Colonic mucosa (tissue), 4 donors: ENCODE measurements around the gene NLN. TPM values are rescaled to one million over a fixed set of nuclear protein-coding genes. Genes with fewer than 3 reads are reported as not detected.

ENCODE experiments used
- DNase-seq: peaks from one replicate; pipeline ENCODE4 v3.0.0-alpha.2; 2020
- H3K27ac ChIP-seq: fragments of 200-600 bp; one replicate; pipeline ENCODE4 v1.8.0; 2021
- H3K27me3 ChIP-seq: fragments of 200-600 bp; one replicate; pipeline ENCODE4 v1.8.0; 2021
- H3K36me3 ChIP-seq: fragments of 200-600 bp; one replicate; pipeline ENCODE4 v1.8.0; 2021
- H3K4me1 ChIP-seq: fragments of 200-600 bp; one replicate; pipeline ENCODE4 v1.8.0; 2021; ENCODE audit warnings: mild to moderate bottlenecking
- H3K4me3 ChIP-seq: fragments of 200-600 bp; one replicate; pipeline ENCODE4 v1.8.0; 2021
- H3K9ac ChIP-seq, 2 donors: one replicate each; pipeline ENCODE4 v1.7.0; 2013; ENCODE audit warnings: control low read depth in 2 of 2, low read depth in 2 of 2, low read length in 2 of 2
- H3K9me3 ChIP-seq: fragments of 200-600 bp; one replicate; pipeline ENCODE4 v1.8.0; 2021
- intact Hi-C: fragments of 100-400 bp; cut with DNase I; formaldehyde crosslinking; loops from one replicate; pipeline ENCODE4 v1.14.1; 2022
- total RNA-seq, 2 donors: library from RNA; stranded (reverse); fragmentation: NEBNext Ultra II Directional in 1 of 2; extraction: Animal tissue kit (Norgen Biotek cat#: 25700) in 1 of 2; gene quantifications; one replicate each; pipeline ENCODE4 v1.2.1, GENCODE V29; 2021
- TF ChIP-seq, protein P1 (sequence below): fragments of 200-600 bp; IDR thresholded peaks from one replicate; pipeline ENCODE4 v1.8.0; 2022; ENCODE audit warnings: antibody characterized with exemption, mild to moderate bottlenecking
- donor health status: healthy.
- donor health status: DM: no; HTN: no; CAD: no.
- donor health status: DM: no; HTN: no; CAD: no.

The NLN gene
- total RNA-seq, 2 donors from 2014 or later = 13.7 to 24.6 TPM

DNA sequence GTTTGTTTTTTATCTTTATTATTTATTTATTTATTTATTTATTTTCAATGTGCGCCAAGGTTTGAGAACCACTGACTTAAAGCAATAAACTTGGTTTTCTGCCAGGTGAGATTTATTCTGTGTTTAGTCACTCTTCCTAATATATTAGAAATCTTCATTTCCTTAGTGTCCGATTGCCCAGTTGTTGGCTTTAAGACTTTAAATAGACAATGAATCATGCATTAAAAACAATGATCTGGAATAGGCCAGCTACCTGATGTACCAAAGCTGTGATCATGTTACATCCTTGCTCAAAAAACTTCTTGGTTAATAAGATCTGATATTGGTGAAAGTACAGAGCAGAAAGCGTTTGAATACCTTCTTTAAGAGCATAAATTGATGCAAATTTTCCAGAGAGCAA lies 152.2 kb downstream of the NLN start:
- Histone ChIP-seq H3K4me3 (no peak overlapping the region), H3K4me1 (no peaks in the 10 kb centered on the region), H3K27me3 (peaks cover 28% of the 10 kb centered on the region), H3K9ac (no peak overlapping the region), H3K27ac (no peak overlapping the region), H3K9me3 (no peaks in the 10 kb centered on the region), H3K36me3 (no peaks in the 10 kb centered on the region)
- intact Hi-C loops = no loop called here
- no peak for DNase-seq
- TF ChIP-seq, protein P1, sequence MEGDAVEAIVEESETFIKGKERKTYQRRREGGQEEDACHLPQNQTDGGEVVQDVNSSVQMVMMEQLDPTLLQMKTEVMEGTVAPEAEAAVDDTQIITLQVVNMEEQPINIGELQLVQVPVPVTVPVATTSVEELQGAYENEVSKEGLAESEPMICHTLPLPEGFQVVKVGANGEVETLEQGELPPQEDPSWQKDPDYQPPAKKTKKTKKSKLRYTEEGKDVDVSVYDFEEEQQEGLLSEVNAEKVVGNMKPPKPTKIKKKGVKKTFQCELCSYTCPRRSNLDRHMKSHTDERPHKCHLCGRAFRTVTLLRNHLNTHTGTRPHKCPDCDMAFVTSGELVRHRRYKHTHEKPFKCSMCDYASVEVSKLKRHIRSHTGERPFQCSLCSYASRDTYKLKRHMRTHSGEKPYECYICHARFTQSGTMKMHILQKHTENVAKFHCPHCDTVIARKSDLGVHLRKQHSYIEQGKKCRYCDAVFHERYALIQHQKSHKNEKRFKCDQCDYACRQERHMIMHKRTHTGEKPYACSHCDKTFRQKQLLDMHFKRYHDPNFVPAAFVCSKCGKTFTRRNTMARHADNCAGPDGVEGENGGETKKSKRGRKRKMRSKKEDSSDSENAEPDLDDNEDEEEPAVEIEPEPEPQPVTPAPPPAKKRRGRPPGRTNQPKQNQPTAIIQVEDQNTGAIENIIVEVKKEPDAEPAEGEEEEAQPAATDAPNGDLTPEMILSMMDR = no peak

DNA sequence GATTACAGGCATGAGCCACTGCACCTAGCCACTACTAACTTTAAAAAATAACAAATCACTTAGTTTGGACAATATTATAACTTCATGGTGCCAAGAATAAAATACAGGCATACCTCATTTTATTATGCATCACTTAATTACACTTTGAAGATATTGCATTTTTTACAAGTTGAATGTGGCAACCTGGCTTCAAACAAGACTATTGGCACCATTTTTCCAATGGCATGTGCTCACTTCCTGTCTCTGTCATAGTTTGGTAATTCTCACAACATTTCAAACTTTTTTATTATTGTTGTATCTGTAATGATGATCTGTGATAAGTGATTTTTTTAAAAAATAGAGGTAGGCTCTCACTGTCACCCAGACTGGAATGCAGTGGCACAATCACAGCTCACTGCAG lies 154.5 kb downstream of the NLN start:
- Histone ChIP-seq H3K9me3 (no peaks in the 10 kb centered on the region), H3K4me1 (no peaks in the 10 kb centered on the region), H3K9ac (no peak overlapping the region), H3K27ac (no peak overlapping the region), H3K27me3 (peaks cover 28% of the 10 kb centered on the region), H3K4me3 (no peak overlapping the region), H3K36me3 (no peaks in the 10 kb centered on the region)
- intact Hi-C loops = no loop called here
- TF ChIP-seq, protein P1 = no peak
- DNase-seq = no peak

DNA sequence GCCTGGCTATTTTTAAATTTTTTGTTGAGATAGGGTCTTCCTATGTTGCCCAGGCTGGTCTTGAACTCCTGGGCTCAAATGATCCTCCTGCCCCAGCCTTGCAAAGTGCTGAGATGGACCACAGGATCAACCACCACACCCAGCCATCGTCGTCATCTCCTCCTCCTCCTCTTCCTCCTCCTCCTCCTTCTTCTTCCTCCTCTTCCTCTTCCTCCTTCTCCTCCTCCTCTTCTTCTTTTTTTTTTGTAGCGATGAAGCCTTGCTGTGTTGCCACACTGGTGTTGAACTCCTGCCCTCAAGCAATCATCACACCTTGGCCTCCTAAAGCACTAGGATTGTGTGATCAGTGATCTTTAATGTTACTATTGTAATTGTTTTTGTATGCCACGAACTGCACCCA lies 155.0 kb downstream of the NLN start:
- Histone ChIP-seq H3K27ac (no peak overlapping the region), H3K36me3 (no peaks in the 10 kb centered on the region), H3K9me3 (no peaks in the 10 kb centered on the region), H3K4me1 (no peaks in the 10 kb centered on the region), H3K4me3 (no peak overlapping the region), H3K27me3 (peaks cover 28% of the 10 kb centered on the region), H3K9ac (no peak overlapping the region)
- TF ChIP-seq, protein P1 = no peak
- intact Hi-C loops = no loop called here
- DNase-seq = no peak

Other genes with a start within 250 kb of the NLN start
- under 1 TPM; 0.12 to 0.77 TPM for gene ADAMTS6, start 240.3 kb upstream of the NLN start, total RNA-seq
- gene CENPK, start 159.0 kb upstream of the NLN start, total RNA-seq = 10 to 100 TPM; 10.4 to 31.4 TPM
- 10 to 100 TPM; 23.5 to 28.2 TPM for gene PPWD1, start 158.9 kb upstream of the NLN start, total RNA-seq
- 1 to 10 TPM; 5.8 to 8.8 TPM for gene TRIM23, start 97.9 kb upstream of the NLN start, total RNA-seq
- 1 to 10 TPM; 3.1 to 3.9 TPM for gene SHLD3, start 97.2 kb upstream of the NLN start, total RNA-seq
- gene TRAPPC13, start 97.2 kb upstream of the NLN start, total RNA-seq = 10 to 100 TPM; 20.1 to 23.6 TPM
- gene SGTB, start 96 bp upstream of the NLN start, total RNA-seq = 1 to 10 TPM; 3.7 to 4.4 TPM
- gene ERBIN, start 204.4 kb downstream of the NLN start, total RNA-seq = 100 to 1,000 TPM in 1 of 2 donors, 10 to 100 TPM in 1; 69.3 to 110 TPM